Kidney epithelial cell (primary cell): Measurements from ENCODE around the gene DHRS7. TPM values are rescaled to one million over a fixed set of nuclear protein-coding genes. Genes with fewer than 3 reads are reported as not detected.

Experiments used
- DNase-seq: peaks from one replicate; pipeline ENCODE4 v3.0.0-alpha.2; 2010; ENCODE audit warnings: low read depth
- H3K27me3 ChIP-seq: 2 replicates; pipeline ENCODE4 v1.6.0; 2011; ENCODE audit warnings: low read length; ENCODE audit not compliant: control insufficient read depth, insufficient read depth
- H3K36me3 ChIP-seq: 2 replicates; pipeline ENCODE4 v1.5.1; 2011; ENCODE audit warnings: low read length; ENCODE audit not compliant: control insufficient read depth, insufficient read depth
- H3K4me3 ChIP-seq: 2 replicates; pipeline ENCODE4 v1.5.1; 2011; ENCODE audit warnings: low read depth, mild to moderate bottlenecking, control low read depth, low read length
- CTCF ChIP-seq: IDR thresholded peaks from 2 replicates; pipeline ENCODE4 v1.5.1; 2011; ENCODE audit warnings: mild to moderate bottlenecking, moderate library complexity, low read length, control low read depth, inconsistent platforms; ENCODE audit not compliant: insufficient read depth, poor library complexity, severe bottlenecking
- total RNA-seq: library from RNA; depleted of rRNA; stranded (reverse); fragments of >200 nt; gene quantifications from 2 replicates; pipeline ENCODE4 v1.2.3, GENCODE V29; 2015

DHRS7 gene
- total RNA-seq, 1 donor from 2014 or later, result 107 TPM

- Histone ChIP-seq H3K36me3 (no peaks in the 10 kb centered on the region), H3K4me3 (no peak overlapping the region), H3K27me3 (no peaks in the 10 kb centered on the region)
- DNase-seq, result no peak
- no peak for TF ChIP-seq CTCF
These were observed 67.2 kb downstream of the DHRS7 start for GRCh38 chr14:60097974-60098373.

GRCh38 chr14:60095781-60096450, 69.3 kb downstream of the DHRS7 start:
- TF ChIP-seq CTCF, result no peak
- Histone ChIP-seq H3K4me3 (no peak overlapping the region), H3K36me3 (no peaks in the 10 kb centered on the region), H3K27me3 (no peaks in the 10 kb centered on the region)
- DNase-seq, result no peak

GRCh38 chr14:60095231-60095630, 70.0 kb downstream of the DHRS7 start:
- H3K4me3 ChIP-seq, result no peak overlapping the region
- DNase-seq, result no peak
- no peak for TF ChIP-seq CTCF
- no peaks in the 10 kb centered on the region for H3K27me3 ChIP-seq
- H3K36me3 ChIP-seq, result no peaks in the 10 kb centered on the region

GRCh38 chr14:60094306-60094897, 70.8 kb downstream of the DHRS7 start:
- no peak for DNase-seq
- H3K36me3 ChIP-seq, result no peaks in the 10 kb centered on the region
- H3K27me3 ChIP-seq, result no peaks in the 10 kb centered on the region
- peak overlapping the region; percentile 23 for H3K4me3 ChIP-seq
- TF ChIP-seq CTCF, result no peak

Other genes starting within 250 kb of the DHRS7 start
- 0.07 TPM in 1 of 2 replicates, not detected in the other for gene LRRC9, start 245.3 kb downstream of the DHRS7 start, total RNA-seq
- 83.4 and 96.8 TPM in 2 replicates for gene PCNX4, start 73.5 kb downstream of the DHRS7 start, total RNA-seq
- gene PPM1A, start 83.8 kb upstream of the DHRS7 start, total RNA-seq, result 24.6 and 26.1 TPM in 2 replicates